HUES48 (cell line): ENCODE measurements around the gene STK25.
A peak's percentile ranks its signal among the peaks of the same experiment; 100 is the strongest.

Source experiments
- H3K27ac ChIP-seq: one replicate; pipeline ENCODE4 v1.7.0; 2013; ENCODE audit warnings: low read depth, low read length, inconsistent platforms
- H3K27me3 ChIP-seq: 2 replicates; pipeline ENCODE4 v1.6.1; 2013; ENCODE audit warnings: mild to moderate bottlenecking, low read length; ENCODE audit not compliant: control insufficient read depth, insufficient read depth
- H3K36me3 ChIP-seq: 2 replicates; pipeline ENCODE4 v1.6.1; 2013; ENCODE audit warnings: low read length; ENCODE audit not compliant: control insufficient read depth, insufficient read depth
- H3K4me1 ChIP-seq: 2 replicates; pipeline ENCODE4 v1.6.1; 2013; ENCODE audit warnings: mild to moderate bottlenecking, low read length; ENCODE audit not compliant: control insufficient read depth, insufficient read depth
- H3K4me3 ChIP-seq: 2 replicates; pipeline ENCODE4 v1.5.1; 2013; ENCODE audit warnings: mild to moderate bottlenecking, low read depth, low read length
- H3K9ac ChIP-seq: 2 replicates; pipeline ENCODE4 v1.6.1; 2013; ENCODE audit warnings: mild to moderate bottlenecking, low read depth, low read length, moderate library complexity
- H3K9me3 ChIP-seq: 2 replicates; pipeline ENCODE4 v1.6.1; 2013; ENCODE audit warnings: low read length; ENCODE audit not compliant: control insufficient read depth, insufficient read depth

The STK25 gene

GRCh38 chr2:241547781-241548450, 39.5 kb upstream of the STK25 start:
- no peak overlapping the region for H3K9ac ChIP-seq
- no peak overlapping the region for H3K27ac ChIP-seq
- peaks cover 17% of the 10 kb centered on the region for H3K27me3 ChIP-seq
- no peaks in the 10 kb centered on the region for H3K9me3 ChIP-seq
- peaks cover 9% of the 10 kb centered on the region for H3K4me1 ChIP-seq
- H3K4me3 ChIP-seq = no peak overlapping the region
- H3K36me3 ChIP-seq = no peaks in the 10 kb centered on the region

GRCh38 chr2:241546771-241547498, 38.6 kb upstream of the STK25 start:
- Histone ChIP-seq H3K36me3 (no peaks in the 10 kb centered on the region), H3K27ac (no peak overlapping the region), H3K9me3 (no peaks in the 10 kb centered on the region), H3K9ac (no peak overlapping the region; the same call in 1 of the 2 replicates), H3K27me3 (peaks cover 27% of the 10 kb centered on the region), H3K4me3 (no peak overlapping the region), H3K4me1 (peaks cover 9% of the 10 kb centered on the region)

GRCh38 chr2:241545523-241546473, 37.4 kb upstream of the STK25 start:
- H3K4me3 ChIP-seq = no peak overlapping the region
- H3K27me3 ChIP-seq = peaks cover 36% of the 10 kb centered on the region
- H3K9ac ChIP-seq = no peak overlapping the region
- peaks cover 10% of the 10 kb centered on the region for H3K4me1 ChIP-seq
- no peaks in the 10 kb centered on the region for H3K9me3 ChIP-seq
- H3K36me3 ChIP-seq = no peaks in the 10 kb centered on the region
- H3K27ac ChIP-seq = no peak overlapping the region

GRCh38 chr2:241545106-241545505, 36.7 kb upstream of the STK25 start:
- H3K4me3 ChIP-seq = no peak overlapping the region
- H3K9me3 ChIP-seq = no peaks in the 10 kb centered on the region
- H3K36me3 ChIP-seq = no peaks in the 10 kb centered on the region
- no peak overlapping the region for H3K9ac ChIP-seq
- H3K27ac ChIP-seq = no peak overlapping the region
- H3K4me1 ChIP-seq = peaks cover 17% of the 10 kb centered on the region
- H3K27me3 ChIP-seq = peaks cover 43% of the 10 kb centered on the region

- no peak overlapping the region for H3K9ac ChIP-seq
- no peaks in the 10 kb centered on the region for H3K9me3 ChIP-seq
- no peaks in the 10 kb centered on the region for H3K36me3 ChIP-seq
- peaks cover 47% of the 10 kb centered on the region for H3K27me3 ChIP-seq
- no peak overlapping the region for H3K4me3 ChIP-seq
- peaks cover 15% of the 10 kb centered on the region for H3K4me1 ChIP-seq
- H3K27ac ChIP-seq = no peak overlapping the region
Observed at GRCh38 chr2:241542278-241542605, 33.9 kb upstream of the STK25 start.

- Histone ChIP-seq H3K9ac (no peak overlapping the region), H3K4me3 (peak overlapping the region; percentile 64), H3K9me3 (no peaks in the 10 kb centered on the region), H3K27me3 (peaks cover 47% of the 10 kb centered on the region), H3K4me1 (peaks cover 10% of the 10 kb centered on the region; the same call in 1 of the 2 replicates), H3K27ac (no peak overlapping the region), H3K36me3 (no peaks in the 10 kb centered on the region)
Observed at GRCh38 chr2:241541564-241542277, 33.3 kb upstream of the STK25 start.

- Histone ChIP-seq H3K27me3 (peaks cover 42% of the 10 kb centered on the region), H3K4me1 (peaks cover 7% of the 10 kb centered on the region; the same call in 1 of the 2 replicates), H3K27ac (peak overlapping the region; percentile 45), H3K4me3 (peak overlapping the region; percentile 73), H3K36me3 (no peaks in the 10 kb centered on the region), H3K9ac (peak overlapping the region; percentile 63; the same call in 1 of the 2 replicates), H3K9me3 (no peaks in the 10 kb centered on the region)
Observed at GRCh38 chr2:241540771-241541561, 32.6 kb upstream of the STK25 start.

GRCh38 chr2:241540401-241540770, 32.0 kb upstream of the STK25 start:
- Histone ChIP-seq H3K27ac (peak overlapping the region; percentile 45), H3K4me3 (peak overlapping the region; percentile 73), H3K27me3 (peaks cover 41% of the 10 kb centered on the region), H3K9me3 (no peaks in the 10 kb centered on the region), H3K9ac (no peak overlapping the region), H3K36me3 (no peaks in the 10 kb centered on the region), H3K4me1 (peaks cover 7% of the 10 kb centered on the region; the same call in 1 of the 2 replicates)

GRCh38 chr2:241539616-241540374, 31.4 kb upstream of the STK25 start:
- H3K36me3 ChIP-seq = no peaks in the 10 kb centered on the region
- no peaks in the 10 kb centered on the region for H3K9me3 ChIP-seq
- peaks cover 36% of the 10 kb centered on the region for H3K27me3 ChIP-seq
- no peak overlapping the region for H3K27ac ChIP-seq
- no peak overlapping the region for H3K9ac ChIP-seq
- H3K4me1 ChIP-seq = peaks cover 7% of the 10 kb centered on the region; the same call in 1 of the 2 replicates
- no peak overlapping the region for H3K4me3 ChIP-seq
